NCI-H2196 treated with DMSO at 0.1 percent for 48 hours (cell line): ENCODE data around the gene CPS1.

ENCODE experiments used
- DNase-seq: peaks from one replicate; lab custom pipeline; 2025; ENCODE audit not compliant: unreplicated experiment; lab: John Stamatoyannopoulos, UW

The CPS1 gene

DNA sequence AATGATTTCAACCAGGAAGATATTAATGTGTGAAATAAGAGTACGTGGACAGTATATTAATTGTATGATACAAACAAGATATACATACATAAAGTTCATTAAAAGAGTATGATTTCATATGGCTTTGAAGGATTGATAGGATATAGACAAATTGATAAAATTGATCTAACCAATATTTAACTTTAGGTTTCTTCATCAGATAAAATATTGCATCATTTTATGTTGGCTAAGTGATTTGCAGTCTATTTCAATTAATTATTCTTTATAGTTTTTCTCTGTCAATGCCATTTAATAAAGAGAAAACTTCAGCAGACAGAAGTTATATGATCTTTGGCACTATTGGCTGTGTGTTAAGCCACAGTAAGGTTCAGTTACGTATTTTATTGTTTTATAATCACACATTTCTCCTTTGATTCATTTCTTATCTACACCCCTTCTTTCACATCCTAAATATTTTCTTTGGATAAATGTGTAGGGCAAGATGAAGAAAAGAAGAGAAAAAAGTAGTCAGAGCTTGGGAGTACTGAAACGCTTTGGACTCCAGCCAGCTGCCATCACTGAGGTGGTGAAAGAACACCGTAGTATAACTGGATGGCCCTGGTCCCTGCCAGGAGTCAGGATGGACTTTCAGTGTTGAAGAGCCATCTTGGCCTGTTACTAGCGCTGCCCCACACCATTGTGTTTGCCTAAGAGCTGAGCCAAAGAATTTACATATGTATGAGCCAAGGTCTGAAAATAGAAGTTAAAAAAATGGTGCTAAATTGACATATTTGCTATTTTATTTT, 9.8 kb upstream of the CPS1 start:
- DNase-seq = no peak

DNA sequence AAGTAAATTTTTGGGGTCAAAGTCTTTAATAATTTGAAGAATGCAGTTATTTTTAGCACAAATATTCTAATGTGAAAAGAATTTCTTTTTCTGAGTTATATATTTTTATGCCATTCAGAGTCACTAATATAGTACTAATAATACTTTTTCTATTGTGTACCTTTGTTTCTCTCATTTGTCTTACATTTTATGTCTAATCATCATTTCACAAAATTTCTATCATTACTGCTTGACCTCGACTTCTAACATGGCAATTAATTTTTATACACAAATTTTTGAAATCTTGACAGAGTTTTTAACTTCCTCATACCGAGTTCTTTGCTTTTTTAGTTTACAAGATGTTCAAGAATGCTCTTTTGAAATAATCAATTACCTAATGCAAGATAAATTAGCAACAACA, 8.4 kb upstream of the CPS1 start:
- no peak for DNase-seq

DNA sequence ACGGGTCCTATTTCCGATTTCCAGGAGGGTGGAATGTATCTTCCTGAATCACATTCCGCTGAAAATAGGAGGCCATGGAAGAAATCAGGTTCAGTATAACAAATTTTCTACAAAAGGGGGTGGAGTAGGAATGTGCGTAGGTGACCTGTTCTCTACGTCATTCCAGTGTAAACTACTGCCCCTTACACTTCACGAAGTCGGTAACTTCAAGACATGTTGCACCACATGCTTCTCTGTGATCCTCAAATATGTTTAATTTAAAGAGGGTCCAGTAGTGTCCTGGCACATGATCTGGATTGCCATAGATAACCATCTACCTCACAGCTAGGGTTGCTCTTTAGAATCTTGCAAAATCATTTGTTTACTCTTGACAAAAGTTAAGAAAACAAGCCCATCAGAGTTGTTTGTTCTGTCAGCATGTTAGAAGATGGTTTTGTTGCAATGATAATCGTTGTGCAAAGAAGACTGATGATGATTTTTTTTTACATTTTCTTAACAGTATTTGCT, 7.5 kb upstream of the CPS1 start:
- no peak for DNase-seq

DNA sequence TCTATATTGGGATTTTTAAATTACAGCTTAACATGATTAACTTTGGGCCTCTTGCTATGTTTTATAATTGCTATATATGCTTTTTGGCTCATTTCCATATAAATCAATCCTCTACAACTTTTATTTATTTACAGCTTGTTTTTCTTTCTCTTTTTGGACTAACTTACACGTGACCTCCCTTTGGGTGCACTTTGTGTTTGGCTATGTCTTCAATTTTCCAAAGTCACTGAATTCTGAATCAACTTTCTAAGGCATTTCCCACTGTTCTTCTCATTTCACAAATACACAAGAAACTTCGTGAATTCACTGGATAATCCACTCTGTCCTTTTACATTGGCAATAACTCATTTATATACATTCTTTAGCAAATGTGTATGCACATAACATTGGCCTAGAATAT, 5.4 kb upstream of the CPS1 start:
- DNase-seq = no peak

GRCh38 chr2:210553373-210553772, 3.0 kb upstream of the CPS1 start:
- DNase-seq = no peak

DNA sequence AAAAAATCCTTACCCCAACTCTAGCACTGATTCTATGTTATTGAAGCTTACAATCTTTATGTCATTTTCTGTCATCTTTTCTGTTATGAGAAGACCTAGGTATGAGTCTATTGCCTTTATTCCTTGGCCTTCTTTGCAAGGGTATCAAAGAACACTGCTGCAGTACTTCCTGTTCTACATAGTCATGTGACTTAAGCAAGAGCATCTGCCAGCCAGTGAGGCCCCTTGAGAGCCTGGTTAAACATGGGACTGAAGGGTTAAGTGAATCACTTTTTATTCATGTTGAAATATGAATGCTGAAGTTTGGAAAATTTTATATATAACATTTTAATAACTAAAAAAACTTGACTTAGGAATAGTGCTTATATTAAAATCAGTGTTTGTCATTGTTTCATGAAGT, 844 bp upstream of the CPS1 start:
- DNase-seq = no peak

DNA sequence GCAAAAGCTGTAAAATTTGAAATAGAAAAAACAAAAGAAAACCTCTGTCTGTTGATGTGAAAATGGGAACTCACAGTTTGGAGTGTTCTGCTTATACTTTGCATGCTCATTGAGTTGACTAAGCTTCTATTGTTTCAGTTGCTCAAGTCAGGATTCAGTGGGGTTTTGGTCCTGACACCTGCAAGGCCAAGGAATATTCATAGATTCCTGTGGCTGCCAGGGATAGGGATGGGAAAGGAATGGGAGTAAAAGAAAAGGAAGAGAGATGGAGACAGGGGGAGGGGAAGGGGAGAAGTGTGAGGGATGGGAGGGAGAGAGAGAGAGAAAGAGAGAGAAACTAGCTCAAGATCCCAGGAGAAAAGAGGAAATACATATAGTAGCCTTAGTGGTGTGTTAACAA, 1.3 kb downstream of the CPS1 start:
- no peak for DNase-seq

DNA sequence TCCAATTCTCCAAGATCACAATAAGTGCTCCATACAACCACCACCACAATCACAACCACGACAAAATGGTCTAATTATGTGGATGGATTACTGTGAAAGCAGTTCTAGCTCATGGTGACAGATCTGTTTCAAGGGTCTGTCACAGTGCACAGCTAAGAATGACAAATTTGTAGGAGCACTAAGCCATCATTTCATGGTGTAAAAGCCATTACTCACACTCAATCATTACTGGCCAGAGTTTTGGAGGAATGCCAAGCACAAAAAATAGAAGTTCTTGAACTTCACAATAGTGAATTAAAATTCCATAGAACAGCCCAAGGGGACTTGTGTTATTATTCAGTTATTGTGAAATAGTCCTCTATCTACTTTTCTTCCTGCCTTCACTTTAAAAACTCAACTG, 2.3 kb downstream of the CPS1 start:
- DNase-seq = no peak

GRCh38 chr2:210559182-210559581, 2.8 kb downstream of the CPS1 start:
- no peak for DNase-seq

GRCh38 chr2:210561475-210561874, 5.1 kb downstream of the CPS1 start:
- no peak for DNase-seq

- DNase-seq = no peak
These were observed 5.7 kb downstream of the CPS1 start for GRCh38 chr2:210562091-210562490.

- no peak for DNase-seq
These were observed 6.2 kb downstream of the CPS1 start for GRCh38 chr2:210562502-210563080.

DNA sequence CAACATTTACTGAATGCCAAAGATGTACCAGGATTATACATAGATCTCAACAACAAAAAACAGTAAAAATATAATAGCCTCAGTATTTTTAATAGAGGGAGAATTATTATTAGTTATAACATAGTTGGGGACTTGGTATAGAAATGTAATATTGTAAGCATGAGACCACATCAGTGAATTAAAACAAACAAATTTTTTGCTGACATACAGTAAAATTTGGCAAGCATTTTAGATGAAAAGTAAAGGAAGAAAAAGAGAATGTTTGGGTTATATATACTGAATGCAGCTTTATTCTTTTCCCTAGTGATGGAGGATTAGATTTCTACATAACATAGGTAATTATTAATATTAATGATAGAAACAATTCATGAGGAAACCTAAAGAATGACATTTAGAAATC, 10.9 kb downstream of the CPS1 start:
- DNase-seq = no peak

- DNase-seq = no peak
These were observed 11.7 kb downstream of the CPS1 start for GRCh38 chr2:210568108-210568507.

DNA sequence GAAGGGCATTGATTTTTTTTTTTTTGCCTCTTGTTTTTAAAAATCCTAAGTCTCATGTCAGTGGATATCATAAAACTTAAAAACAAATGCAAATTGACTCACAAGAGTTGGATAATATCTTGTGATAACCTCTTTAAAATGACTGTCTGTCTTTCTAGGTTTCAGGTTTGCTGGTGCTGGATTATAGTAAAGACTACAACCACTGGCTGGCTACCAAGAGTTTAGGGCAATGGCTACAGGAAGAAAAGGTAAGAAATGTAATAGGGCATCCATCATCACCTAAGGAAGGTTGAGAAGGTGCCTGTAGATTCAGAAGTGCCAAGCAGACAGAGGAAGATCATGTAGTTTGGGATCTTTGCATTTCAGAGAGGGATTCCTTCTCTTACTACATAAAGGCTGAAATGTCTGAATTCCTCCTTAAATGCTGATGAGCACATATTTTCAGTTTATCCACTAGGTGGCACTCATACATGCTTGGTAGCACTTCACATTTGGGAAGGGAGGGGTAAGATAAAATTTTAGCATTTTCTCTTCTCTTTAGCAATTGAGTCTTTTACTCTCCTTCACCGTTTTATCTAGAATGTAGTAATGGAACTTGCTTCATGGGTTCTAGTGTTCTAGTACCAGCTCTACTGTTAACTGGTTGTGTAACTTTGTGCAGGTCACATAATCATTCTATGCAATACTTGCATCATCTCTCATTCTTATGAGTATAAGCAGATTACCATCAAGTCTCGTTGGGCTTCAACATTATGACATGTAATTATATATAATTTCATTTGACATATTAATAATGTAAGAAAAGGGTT, 21.1 kb downstream of the CPS1 start:
- peak; percentile 27 for DNase-seq

- DNase-seq = no peak
These were observed 28.4 kb downstream of the CPS1 start for GRCh38 chr2:210584834-210585233.

GRCh38 chr2:210586381-210586780, 30.0 kb downstream of the CPS1 start:
- no peak for DNase-seq

- DNase-seq = no peak
These were observed 35.3 kb downstream of the CPS1 start for GRCh38 chr2:210591663-210592062.

- no peak for DNase-seq
These were observed 36.3 kb downstream of the CPS1 start for GRCh38 chr2:210592726-210593125.

DNA sequence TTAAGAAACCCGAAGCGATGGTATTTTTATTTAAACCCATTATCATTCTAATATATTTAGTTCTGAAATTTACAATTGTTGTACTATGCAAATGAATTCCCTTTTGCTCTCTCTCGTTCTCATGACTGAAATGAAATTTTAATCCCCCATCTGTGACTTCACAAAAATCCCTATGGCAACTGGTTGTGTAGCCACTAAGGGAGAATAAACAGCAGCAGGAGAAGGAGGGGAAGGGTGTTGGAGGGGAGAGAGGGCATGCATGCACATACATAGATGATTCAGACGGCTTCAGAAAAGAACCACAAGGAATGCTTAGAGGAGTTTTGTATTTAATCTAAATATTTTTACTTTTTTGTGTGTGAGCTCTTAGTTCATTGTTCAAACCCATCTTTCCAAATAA, 36.8 kb downstream of the CPS1 start:
- no peak for DNase-seq

- DNase-seq = no peak
These were observed 41.8 kb downstream of the CPS1 start for GRCh38 chr2:210598219-210598618.

DNA sequence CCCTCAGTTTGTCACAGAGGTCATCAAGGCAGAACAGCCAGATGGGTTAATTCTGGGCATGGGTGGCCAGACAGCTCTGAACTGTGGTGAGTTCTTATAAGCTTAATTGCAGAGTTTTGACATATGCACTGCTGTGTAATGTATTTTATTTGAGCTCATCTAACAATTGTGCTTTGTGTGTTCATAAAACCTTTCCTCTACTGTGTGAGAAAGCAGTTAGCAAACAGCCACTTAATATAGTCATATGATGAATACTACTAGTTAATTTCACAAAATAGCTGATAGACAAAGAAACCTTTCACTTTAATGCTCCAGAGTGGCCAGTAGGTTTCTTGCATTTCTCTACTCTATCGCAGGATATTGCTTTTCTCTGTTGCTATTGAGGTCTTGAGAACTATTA, 43.1 kb downstream of the CPS1 start:
- DNase-seq = no peak
